Colon (tissue), 2 donors: ENCODE measurements around the gene RBPJL.
"Not testable (repeated sequence)": the region's sequence is repeated elsewhere in the genome, so short reads cannot be mapped to it uniquely, and the experiment has no call there.

Experiments
- FAIRE-seq: peaks from 2 replicates; lab custom pipeline; 2012; peaks lifted over from hg19 to GRCh38; lab: Jason Lieb, UNC
- donor health status: control.
- donor health status: control.

The RBPJL gene

DNA sequence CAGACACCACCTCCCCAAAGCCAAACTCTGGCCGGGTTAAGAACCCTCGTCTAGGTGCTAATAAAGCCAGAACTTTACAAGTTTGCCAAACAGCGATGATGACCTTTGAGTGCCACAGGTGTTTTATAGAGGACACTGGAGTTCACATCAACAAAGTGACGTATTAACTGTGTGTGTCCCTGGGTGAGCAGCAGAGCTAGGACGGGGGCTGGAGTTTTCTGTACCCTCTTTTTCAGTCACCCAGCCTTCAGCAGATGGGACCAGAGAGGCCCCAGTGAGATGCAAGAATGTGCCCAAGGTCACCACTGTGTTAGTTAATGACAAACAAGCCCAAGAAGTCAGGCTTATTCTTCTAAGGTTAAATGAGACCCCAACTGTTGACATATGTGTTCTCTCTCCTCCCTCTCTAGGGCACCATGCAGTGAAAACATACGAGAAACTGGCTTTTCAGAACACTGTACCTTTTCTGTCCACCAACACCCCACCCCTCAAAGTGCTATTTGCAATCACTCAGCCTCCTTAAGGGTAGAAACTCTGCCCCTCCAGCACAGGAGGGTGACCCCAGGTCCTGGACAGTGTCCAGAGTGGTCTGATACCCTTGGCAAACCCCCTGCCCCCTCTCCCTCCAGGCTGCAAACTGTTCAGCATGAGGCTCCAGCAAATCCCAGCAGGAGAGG is 36.4 kb downstream of the RBPJL start:
- no peak for FAIRE-seq

DNA sequence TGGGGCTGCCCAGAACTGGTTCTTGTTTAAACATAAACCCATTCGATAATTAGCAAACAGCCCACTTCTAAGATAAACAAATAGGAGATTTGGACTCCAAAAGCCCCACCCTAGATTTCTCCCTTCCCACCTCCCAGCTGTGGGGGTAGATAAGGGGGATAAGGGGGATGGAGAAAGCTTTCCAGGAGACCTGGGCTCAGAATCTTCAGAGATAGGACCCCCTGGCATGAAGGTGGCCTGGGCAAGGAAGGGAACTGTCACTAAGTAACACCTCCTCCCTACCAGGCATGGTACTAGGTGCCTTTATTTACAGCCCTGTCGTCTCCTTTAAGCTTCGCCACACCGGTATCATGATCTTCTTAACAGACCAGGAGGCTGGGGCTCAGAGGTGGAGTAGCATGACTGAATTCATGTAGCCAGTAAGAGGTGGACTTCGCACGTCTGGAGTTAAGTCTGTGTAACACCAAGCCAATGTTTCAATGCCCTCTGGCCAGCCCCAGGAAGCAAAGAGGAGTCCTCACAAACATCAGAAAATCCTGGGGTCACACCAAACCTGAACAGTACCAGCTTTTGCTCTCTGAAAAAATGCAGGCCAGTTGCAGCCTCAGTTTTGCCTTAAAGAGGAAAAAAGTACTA is 37.0 kb downstream of the RBPJL start:
- FAIRE-seq: no peak

DNA sequence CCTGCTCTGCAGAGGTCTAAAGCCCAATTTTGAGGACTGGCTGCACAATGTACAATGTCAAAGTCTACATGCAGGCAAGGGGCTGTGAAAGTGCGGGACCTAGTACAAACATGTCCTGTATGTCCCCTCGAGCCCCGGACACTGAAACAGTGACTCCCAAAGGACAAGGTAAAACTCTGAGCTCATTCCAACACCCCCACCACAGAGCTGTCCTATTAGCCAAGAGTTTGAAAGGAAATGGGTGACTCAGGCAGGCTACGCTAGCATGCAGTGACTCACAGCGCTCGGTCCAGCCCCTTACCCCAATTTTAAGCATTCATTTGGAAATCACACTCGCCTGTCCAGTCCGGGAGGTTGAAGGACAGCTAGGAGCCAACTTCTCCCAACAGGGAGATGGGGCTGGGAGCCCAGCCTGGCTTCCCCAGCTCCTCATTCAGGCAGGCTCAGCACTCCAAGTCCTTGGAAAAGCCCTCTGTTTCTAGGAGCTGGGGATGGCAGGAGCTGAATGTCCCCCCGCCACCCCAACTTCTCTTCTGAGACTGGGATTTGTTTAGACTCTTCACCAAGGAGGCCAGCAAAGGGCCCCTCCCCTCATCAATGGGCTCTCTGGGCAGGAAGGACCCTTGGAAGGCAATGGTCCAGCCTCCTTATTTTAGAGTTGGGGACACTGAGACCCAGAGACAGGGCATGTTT is 37.7 kb downstream of the RBPJL start:
- no peak for FAIRE-seq

DNA sequence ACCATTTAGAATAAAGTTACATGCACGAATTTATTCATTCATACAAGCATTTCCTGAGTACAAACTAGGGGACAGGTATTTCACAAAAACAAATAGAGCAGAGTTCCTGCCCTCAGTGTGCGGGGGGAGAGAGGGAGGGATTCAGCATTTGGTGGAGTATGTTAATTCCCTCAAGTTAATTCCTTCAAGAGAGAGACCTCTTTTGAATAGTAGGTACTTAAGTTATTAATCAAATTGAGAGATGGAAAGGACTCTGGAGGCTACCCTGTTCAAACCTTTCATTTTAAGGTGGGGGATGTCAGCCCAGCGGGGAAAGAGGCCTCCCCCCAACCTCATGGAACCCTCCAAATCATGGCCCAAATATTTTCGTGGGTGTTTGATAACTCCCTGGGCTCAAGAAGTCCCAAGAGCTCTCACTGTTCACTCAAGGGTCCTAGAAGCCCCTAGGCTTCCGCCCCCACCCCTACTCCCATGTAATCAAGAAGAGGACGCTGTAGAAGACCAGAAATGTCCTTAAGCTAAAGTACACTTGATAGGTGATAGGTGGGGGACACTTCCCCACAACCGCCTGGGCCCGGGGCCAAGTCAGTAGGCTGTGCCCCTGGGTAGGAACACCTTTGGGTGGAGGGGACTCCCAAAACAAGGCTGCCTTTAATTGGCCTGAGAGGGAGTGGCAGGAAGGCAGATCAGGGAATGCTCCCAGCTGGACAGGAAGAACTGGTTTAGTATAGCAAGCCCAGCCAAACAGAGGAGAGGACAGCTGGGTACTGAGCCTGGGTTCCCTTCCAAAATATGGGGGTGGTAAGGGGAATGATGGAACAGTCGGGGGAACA is 38.7 kb downstream of the RBPJL start:
- FAIRE-seq: no peak

DNA sequence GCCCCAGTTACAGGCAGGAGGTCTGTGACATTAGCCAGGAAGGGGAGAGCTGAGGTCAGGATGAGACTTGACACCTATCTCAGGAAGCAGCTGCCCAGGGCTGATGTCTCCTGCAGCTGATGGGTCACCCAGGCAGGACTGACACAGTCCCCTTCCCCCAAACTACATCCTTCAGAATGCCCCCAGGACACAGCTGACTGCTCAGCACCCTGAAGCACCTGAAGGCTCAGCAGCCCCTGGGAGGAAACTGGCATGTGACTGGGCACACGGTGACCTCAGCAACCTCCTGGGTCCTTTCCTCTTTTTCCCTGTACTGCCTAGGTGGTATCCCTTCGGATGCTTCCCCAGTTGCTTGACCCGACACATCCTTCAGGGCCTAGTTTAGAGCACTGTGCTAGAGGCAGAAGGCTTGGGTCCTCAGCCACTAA is 39.7 kb downstream of the RBPJL start:
- no peak for FAIRE-seq

DNA sequence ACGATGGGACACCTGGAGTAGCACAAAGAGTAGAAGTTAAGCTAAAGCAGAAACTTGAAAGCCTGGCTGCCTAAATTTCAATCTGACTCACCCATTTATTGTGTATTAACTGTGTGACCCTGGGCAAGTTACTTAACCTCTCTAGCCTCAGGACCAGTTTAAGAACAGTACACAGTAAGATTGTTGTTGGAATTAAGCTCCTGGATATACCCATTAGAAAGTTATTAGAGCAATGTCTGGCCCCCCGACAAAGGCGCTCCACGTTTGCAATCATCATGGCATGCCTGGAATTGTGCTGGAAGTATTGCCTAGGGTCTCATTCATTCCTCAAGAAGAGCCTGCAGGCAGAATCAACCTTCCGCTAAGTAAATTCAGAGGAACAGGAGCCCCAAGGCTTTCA is 40.2 kb downstream of the RBPJL start:
- FAIRE-seq: no peak

DNA sequence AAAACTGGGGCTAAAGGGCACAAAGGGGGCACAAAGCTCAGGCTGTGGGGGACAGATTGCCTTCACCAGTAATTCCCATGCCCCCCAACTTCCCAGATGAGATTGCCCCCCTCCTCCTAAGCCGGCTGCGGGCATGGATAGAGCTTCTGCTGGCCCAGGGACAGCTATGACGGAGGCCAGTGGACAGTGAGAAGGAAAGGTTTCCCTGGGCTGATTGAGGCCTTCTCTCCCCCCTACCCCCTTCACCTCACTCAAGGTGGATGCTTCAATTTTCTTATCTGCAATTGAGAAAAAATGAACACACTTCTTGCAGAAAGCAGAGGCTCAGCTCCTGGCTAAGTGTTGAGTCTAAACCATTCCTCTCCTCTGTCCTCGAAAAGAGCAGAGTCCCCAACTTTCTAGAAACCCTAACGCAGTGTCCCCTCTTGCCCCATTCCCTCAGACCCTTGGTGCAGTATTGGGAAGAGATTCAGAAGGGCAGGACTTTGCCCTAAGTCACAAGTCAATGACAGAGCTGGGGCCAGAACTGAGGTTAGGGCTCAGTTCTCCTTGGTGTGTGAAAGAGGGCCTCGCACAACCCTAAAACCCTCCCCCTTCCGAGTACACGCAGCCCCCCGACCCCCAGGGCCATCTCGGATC is 40.8 kb downstream of the RBPJL start:
- FAIRE-seq: no peak

DNA sequence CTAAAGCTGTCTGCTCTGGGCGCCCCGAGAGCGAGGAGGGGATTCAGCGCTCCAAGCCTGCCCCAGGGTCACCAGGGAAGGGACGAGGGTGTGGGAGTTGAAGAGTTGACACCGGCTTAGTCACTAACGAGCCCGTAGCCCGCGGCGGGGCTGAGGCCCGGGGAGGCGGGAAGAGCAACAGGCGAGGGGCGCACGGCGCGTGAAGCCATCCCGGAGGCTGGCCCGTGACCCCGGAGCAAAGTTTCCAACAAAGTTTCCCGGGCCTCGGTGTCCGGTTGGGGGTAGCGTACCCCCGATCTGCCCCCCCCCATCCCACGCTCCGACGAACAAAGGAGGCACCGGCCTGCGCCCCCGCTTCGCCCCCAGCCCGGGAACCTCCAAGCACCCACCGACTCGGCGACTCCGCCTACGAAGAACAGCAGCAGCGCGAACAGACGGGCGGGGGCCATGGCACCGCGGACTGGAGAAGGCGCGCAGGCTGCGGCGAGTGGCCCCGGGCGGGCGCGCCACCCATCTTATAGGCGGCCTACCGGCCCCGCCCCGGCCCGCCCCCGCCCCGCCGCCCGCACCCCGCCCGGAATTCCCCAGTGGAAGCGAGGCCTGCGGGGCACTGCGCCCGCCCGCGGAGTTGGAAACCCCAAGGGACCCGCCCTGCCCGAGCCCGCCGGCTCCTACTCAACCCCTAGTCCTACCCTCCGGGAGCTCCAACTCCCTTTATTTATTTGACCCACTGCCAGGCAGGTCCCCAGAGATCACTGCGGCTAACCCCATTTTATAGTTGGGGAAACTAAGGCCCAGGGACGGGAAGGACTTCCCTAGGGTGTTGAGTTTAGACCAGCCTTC is 41.5 kb downstream of the RBPJL start, which contains the start of gene SDC4:
TSS of gene SDC4 (minus strand) at position 489 of the 843 bp plus-strand sequence. CDS start at position 449, 40 bp downstream.
- FAIRE-seq: no peak

DNA sequence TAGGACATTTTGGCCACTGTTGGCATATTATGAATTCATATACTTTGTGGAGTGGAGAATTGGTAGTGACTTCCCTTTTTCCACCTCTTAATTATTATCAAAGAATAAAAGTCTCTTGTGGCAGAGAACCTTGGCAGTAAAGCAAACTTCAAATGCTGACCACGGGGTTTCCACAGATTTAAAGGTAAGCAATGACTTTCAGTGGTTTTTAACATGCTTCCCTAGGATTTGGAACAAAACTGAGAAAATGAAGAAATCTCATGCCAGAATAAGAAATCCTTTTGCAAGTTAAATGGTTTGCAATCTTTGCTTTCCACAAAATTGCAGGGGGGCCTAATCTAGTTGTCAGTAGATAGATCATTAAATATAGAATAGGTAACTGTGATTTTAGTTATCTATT is 43.6 kb downstream of the RBPJL start:
- FAIRE-seq: no peak

DNA sequence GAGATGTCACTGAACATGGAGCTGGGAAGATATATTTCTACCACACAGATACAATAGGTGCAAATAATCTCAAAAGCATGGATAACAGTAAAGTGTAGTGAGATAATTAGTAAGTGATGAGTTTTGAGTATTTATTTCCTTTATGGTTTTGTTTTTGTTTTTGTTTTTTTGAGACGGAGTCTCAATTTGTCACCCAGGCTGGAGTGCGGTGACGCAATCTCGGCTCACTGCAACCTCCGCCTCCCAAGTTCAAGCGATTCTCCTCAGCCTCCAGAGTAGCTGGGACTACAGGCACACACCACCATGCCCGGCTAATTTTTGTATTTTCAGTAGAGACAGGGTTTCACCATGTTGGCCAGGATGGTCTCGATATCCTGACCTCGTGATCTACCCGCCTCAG is 44.2 kb downstream of the RBPJL start:
- FAIRE-seq: not testable (repeated sequence)

DNA sequence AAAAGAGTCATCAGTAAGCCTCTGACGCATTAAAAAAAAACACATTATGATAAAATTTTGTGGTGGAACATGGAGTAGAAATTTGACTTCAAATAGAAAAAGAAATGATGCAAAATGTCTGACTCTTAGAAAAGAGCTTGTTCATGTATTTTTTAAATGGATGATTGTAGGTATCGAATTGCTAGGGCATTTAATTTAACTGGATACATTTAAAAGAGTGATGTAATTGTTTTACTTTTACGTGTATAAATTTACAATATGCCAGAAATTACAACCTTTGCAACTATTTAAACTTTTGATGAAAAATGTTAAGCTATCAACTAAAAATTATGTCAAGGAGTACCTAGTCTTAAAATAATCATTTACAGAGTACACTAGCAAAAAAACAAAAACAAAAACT is 46.1 kb downstream of the RBPJL start:
- FAIRE-seq: no peak

DNA sequence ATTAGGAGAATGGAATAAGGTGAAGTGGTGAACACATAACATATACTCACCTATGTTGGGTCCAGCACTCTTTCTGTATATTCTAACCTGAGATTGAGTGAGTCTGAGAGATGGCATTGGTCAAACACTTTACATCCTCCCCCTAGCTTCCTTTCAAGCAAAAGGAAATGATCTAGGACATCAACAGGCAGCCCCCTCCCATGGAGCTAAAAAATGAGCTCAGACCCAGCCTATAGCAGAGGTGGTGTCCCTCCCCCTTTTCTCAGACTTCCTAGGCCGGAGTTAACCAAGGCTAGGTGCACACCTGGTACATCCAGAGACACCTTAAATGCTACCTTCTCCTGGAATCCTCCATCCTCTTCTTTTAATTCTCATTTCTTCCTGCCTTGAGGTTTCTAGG is 47.1 kb downstream of the RBPJL start:
- no peak for FAIRE-seq

DNA sequence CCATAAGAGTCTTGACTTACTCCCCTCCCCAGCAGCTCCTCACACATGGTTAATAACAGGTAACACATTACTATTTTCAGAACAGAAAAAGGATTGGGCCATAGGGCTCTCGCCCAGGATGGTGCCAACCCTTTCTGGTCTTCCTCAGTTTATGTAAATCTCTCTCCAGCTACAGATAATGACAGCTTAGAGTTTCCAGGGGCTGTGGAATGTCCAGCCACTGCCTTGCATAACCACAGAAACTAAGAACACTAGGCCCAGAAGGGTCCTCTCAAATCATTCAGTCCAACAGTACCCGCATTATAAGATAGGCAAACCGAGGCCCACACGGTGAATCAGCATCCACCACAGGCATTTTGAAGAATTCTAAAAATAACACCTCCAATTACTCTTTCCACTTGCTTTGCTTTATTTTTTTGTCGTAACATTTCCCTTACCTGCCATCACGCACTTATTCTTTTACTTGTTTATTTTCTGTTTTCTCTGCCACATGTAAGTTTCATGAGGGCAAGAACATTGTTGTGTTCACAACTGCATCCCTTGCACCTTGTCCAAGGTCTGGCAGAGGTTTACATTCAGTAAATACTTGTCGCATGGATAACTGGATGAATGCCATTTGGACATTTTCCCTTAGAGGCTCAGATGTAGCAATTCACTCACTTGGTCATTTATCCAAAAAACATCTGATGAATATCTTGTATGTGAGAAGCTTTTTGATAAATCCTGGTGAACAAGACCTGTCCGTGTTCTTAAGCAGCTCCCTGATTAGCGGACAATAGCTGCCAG is 48.0 kb downstream of the RBPJL start:
- no peak for FAIRE-seq

DNA sequence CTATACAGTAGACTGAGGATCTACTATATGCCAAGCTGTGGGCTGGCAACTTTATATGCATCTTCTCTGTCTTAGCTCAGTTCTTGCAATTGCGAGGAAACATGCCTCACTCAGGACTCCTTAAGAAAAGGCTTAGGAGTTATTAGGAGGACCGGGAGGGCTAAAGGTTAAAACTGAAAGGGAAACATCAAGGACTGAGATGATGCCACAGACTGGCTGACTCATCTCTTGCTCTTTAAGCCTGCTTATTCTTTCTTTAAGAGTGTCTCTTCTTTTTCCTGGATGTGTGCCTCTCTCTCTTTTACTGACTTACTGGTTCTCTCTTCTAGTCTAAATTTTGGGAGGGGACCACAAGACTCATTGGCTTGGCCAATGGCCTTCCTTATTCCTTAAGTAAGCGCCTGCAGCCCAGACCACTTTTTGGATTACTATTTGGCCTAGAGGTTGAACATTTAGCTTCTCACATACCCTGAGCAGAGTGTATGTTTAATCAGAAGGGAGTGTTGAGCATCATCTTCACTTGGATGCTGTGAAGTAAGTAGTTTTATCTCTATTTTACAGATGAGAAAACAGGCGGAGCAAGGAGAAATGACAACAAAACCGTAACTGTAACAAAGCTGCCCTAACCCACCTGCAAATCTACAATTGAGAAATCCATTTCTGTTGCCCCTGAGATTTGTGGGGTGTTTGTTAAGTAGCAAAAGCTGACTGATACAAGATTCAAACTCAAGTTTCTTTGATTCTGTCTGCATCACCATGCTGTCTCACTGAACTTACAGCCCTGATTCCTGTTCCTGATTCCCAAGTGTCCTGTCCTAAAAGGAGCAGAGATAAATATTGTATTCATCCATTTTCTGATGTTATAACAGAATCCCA is 48.8 kb downstream of the RBPJL start:
- no peak for FAIRE-seq

DNA sequence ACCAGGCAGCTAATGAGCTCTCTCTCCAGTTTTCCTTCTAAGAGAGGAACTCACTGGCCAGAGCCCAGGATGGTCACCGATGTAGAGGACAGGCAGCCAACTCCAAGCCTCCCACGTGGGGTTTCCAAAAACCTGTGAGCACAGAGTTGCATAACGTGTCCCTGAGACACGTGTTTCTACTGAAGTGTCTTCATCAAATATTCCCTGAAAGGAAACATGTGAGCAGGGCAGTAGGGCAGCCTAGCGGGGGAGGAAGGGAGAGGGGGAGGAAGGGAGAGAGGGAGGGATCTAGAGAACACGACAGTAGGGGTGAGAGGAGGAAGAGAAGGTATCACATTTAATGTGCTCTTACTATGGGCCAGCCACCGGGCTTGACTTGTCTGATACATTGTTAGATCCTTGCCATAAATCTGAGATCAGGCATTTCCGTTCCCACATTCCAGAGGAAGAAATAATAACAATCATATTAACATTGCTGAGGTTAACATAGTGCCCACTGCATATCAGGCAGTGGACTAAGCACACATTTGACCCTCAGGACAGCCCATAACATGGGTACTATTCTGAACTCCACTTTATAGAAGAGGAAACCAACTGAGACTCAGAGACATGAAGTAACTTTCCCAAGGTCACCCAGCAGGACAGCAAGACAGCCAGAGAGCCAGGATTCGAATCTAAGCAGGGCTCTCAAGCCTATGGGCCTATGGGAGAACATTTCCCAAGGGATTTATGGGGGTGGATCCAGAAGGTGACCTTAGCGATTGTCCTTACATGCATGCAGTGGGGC is 51.8 kb downstream of the RBPJL start:
- FAIRE-seq: no peak

DNA sequence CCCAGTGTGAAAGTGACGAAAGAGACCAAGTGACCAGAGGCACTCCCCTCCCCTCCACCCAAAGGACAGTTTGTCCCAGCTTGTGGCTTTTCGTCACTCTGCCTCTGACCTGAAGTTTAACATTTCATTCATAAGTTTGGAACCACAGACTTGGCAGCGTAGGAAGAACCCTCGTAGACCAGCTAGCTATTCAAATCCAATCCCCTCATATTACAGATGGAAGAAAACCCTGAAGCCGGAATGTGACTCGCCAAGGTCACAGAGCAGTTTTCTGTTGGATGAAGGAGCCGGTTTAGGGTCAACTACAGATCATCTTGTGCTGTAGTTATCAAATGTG is 52.4 kb downstream of the RBPJL start:
- FAIRE-seq: no peak

DNA sequence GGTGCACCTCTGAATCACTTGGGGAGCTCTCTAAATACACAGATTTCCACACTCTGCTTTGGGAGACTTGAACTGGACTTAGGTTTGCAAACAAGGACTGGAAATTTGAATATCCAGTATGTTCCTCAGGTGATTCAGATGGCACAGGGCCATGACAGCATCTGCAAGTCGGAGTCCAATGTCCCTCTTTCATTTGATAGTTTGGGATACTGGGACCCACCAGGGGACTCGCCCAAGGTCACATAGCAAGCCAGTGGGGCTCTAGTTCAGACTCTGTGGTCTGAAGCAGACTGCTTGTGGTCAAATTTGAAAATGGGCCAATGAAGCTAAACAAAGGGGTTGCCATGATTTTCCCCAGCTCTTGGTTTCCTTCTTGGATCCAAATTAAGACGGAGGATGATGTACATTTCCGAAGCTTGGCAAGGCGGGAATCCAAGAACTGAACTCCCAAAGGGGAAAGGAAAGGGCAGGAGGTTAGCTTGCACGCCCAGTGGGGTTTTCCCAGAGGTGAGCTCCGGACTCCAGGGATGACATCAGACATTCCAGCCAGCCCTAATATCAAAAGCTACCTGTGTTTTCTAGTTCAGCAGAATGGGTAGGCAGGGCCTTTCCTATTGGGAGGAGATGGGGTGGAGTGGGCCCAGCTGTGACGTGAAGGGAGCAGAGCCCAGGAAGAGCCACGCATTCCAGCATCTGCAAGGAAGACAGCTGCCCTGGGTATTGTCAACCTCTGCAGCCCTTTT is 52.9 kb downstream of the RBPJL start:
- FAIRE-seq: no peak

DNA sequence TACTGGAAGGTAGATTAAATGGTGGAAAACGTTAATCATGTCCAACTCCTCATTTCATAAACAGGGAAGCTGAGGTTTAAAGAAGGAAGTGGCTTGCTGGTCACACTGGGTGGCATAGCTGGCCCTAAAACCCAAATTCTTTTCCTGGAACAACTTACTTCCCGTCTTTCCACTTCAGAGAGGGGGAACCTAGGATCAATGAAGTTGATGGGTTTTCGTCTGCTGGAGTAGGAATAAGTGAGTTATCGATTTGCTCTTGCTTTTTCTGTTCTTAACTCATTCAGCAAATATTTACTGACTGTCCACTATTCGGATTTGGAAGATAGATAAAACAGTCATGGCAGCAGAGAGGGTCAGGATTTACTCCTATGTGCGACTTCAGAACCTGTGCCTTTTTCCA is 55.2 kb downstream of the RBPJL start:
- no peak for FAIRE-seq
